VCaP (cell line): ENCODE measurements around the gene PLEKHH2.
"Not testable (repeated sequence)": the region's sequence is repeated elsewhere in the genome, so short reads cannot be mapped to it uniquely, and the experiment has no call there.

Experiments
- H3K27ac ChIP-seq: fragments of 450-650 bp; 2 replicates; pipeline ENCODE4 v1.5.1; 2017
- TF ChIP-seq, protein P1 (sequence below): fragments of 450-650 bp; conservative IDR thresholded peaks from 2 replicates; pipeline ENCODE4 v1.5.1; 2017; ENCODE audit warnings: mild to moderate bottlenecking, moderate library complexity

The PLEKHH2 gene

DNA sequence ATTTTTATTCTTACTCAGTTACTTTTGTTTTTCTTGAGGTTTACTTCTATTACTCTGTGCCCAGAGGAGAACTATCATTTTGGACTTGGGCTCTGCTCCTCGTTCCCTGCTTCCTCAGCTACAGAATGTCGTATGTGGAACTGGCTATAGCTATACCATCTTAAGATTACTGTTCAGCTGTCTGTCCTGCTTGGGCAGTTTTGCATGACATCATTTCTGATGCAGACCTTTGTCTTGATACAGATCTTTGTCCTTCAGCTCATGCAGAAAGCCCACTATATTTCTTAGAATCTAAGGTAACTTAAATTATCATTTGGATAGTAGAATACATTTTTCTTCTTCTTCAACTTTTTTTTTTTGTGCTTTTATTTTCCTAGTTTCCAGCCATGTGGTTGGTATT, 52.9 kb downstream of the PLEKHH2 start:
- TF ChIP-seq, protein P1, sequence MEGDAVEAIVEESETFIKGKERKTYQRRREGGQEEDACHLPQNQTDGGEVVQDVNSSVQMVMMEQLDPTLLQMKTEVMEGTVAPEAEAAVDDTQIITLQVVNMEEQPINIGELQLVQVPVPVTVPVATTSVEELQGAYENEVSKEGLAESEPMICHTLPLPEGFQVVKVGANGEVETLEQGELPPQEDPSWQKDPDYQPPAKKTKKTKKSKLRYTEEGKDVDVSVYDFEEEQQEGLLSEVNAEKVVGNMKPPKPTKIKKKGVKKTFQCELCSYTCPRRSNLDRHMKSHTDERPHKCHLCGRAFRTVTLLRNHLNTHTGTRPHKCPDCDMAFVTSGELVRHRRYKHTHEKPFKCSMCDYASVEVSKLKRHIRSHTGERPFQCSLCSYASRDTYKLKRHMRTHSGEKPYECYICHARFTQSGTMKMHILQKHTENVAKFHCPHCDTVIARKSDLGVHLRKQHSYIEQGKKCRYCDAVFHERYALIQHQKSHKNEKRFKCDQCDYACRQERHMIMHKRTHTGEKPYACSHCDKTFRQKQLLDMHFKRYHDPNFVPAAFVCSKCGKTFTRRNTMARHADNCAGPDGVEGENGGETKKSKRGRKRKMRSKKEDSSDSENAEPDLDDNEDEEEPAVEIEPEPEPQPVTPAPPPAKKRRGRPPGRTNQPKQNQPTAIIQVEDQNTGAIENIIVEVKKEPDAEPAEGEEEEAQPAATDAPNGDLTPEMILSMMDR: no peak

DNA sequence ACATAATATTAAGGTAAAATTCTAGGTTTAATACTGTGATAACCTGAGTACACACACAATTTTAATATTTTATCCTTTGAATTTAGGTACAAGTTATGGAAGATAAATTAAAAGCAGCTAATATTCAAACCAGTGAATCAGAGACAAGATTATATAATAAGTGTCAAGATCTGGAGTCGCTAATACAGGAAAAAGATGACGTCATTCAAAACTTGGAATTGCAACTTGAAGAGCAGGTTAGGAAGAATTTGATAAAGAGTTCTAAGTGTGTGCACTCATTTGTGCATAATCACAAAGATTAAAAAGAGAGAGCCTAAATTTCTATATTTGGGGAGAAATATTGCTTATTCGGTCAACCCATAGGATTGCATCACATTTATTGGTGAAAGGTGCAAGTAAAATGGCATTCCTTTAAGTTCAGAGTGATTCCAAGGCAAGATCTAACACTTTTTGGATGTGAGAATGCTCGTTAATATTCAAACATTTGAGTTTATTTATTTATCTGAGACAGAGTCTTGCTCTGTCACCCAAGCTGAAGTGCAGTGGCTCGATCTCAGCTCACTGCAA, 55.5 kb downstream of the PLEKHH2 start:
- TF ChIP-seq, protein P1: no peak

More for the DNA sequence above, 52.9 kb downstream of the PLEKHH2 start:
- no peak overlapping the region for H3K27ac ChIP-seq

DNA sequence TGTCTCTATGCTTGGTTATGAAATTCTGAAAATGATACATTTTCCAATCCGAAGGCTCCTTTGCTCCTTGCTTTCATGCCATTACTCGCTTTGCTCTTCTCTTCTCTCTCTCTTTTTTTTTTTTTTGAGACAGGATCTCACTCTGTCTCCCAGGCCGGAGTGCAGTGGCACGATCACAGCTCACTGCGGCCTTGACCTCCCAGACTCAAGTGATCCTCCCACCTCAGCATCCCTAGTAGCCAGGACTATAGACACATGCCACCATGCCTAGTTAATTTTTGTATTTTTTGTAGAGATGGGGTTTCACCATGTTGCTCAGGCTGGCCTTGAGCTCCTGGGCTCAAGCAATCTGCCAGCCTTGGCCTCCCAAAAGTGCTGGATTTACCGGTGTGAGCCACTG, 61.1 kb downstream of the PLEKHH2 start:
- H3K27ac ChIP-seq: not testable (repeated sequence)

More for the DNA sequence above, 55.5 kb downstream of the PLEKHH2 start:
- H3K27ac ChIP-seq: no peak overlapping the region

DNA sequence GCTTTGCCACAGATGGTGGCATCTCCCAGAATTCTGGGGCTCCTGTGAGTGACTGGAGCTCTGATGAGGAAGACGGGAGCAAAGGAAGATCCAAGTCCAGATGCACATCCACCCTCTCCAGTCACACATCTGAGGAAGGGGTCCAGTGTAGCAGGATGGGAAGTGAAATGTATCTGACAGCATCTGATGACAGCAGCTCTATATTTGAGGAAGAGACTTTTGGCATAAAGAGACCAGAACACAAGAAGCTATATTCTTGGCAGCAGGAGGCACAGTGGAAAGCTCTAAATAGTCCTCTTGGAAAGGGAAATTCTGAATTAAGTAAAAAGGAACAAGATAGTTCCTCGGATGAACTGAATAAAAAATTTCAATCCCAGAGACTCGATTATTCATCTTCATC, 62.7 kb downstream of the PLEKHH2 start:
- TF ChIP-seq, protein P1: no peak
- H3K27ac ChIP-seq: no peak overlapping the region

DNA sequence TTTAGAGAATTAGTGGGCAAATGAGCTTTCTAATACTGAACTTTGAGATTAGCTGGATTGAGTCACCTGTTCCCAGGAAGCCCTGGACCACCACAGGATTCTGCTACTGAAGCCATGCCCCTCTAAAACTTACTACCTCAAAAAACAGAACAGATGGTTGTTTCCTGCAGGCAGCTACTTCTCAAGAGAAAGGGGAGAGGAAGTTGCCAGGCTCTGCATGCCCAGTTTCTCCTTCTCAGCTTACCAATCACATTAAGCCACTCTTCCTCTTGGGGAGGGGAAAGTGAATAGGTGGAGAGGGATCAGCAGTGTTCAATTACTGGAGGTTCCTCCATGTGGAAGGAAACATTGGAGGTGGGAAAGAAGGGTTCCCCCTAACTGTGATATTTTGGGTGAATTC, 64.1 kb downstream of the PLEKHH2 start:
- TF ChIP-seq, protein P1: no peak
- H3K27ac ChIP-seq: no peak overlapping the region

DNA sequence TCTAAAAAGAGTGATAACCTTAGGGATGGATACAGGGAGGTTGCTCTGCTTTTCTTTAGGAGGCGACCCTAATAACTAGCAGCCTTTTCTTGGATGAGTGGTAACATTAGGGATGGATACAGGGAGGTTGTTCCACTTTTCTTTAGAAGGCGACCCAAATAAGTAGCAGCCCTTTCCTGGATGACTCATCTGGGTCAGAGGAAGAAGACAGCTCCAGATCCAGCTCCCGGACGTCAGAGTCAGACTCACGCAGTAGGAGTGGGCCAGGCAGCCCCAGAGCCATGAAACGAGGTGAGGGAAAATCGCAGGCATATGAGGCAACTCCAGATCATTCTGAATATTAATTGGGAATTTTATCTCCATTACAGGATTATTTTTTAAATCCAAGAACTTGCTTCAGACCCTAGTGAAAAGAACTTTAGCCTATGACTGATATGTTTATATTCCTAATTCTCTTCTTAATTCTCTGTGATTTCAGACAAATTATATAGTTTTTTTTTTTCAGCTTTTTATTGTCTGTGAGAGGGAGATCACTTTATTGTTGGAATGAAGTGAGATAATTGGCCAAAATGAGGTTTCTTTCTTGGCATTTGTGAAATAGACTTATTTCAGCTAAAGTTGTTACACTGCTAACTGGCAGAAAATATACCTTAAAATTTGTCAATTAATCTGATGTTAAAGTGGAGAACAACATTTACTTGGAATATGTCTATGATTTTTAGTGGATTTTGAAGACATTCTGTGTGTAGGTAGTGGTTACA, 70.4 kb downstream of the PLEKHH2 start:
- TF ChIP-seq, protein P1: no peak
- no peak overlapping the region for H3K27ac ChIP-seq

DNA sequence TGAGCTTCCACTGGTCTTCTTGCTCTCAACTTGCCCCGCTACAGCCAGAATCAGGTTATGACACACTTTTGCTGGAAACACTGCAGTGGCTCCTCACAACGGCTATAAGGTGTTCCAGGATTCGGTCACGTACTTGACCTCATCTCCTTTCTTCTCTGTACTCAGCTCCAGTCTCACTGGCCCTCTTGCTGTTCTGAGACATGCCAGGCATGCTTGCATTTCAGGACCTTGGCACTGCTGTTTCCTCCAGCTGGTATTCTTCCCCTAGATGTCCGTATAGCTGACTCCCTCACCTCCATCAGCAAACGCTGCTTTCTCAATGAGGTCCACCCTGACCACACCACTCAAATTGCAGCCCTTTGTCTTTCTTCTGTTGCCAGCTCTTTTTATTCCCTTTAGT, 71.1 kb downstream of the PLEKHH2 start:
- H3K27ac ChIP-seq: no peak overlapping the region
- TF ChIP-seq, protein P1: no peak

DNA sequence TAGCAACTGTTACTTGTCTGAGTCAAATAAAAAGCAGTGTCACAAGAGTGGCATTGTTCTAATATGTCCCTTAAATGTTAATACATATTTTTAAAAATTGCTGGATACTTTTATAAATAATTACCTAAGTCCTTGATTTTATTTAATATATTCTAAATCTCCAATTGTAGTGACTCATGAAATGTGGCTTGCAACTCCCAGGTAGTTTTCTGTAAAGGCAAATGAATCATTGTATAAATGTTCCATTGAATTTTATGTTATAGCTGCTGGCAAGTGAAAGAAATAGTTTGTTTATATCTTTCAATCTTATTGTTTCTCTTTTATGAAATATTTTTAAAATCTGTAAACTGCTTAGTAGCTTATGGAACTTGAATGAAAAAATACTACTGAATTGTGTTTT, 71.8 kb downstream of the PLEKHH2 start:
- TF ChIP-seq, protein P1: no peak
- H3K27ac ChIP-seq: no peak overlapping the region
